ENCODE results near the gene NALCN. TPM values are rescaled to one million over a fixed set of nuclear protein-coding genes. Genes with fewer than 3 reads are reported as not detected.
A peak's percentile ranks its signal among the peaks of the same experiment; 100 is the strongest.

The NALCN gene
- total RNA-seq, 1 donor from 2014 or later = not detected

- H3K4me3 Mint-ChIP-seq = no peak overlapping the region
- no peaks in the 10 kb centered on the region for H3K36me3 Mint-ChIP-seq (ENCODE audit: low read depth)
- POLR2A ChIA-PET = no interaction called here
- no peaks in the 10 kb centered on the region for H3K9me3 Mint-ChIP-seq
- H3K4me1 Mint-ChIP-seq = peaks cover 6% of the 10 kb centered on the region
- CTCF ChIA-PET = interaction anchor here (1.1 kb wide), 1 partner anchor 609 kb away, joined by 3 read pairs; no protein-coding TSS in a partner anchor
- H3K27me3 Mint-ChIP-seq = peaks cover 28% of the 10 kb centered on the region
- intact Hi-C loops (cut with micrococcal nuclease) = loop anchor here (5.0 to 10.0 kb wide), 3 partner anchors 212 to 1505 kb away; no protein-coding TSS in a partner anchor
- ATAC-seq (ENCODE audit: low read depth) (no peak), DNase-seq (no peak)
- H3K27ac Mint-ChIP-seq = no peak overlapping the region
- no peak for TF ChIP-seq CTCF (IDR thresholded peaks at IDR 0.05)
These were observed 266.4 kb downstream of the NALCN start for GRCh38 chr13:101149735-101150384.

GRCh38 chr13:101146101-101146898 lies 270.0 kb downstream of the NALCN start:
- TF ChIP-seq CTCF (IDR thresholded peaks at IDR 0.05) = no peak
- no peak for DNase-seq
- peaks cover 6% of the 10 kb centered on the region for H3K4me1 Mint-ChIP-seq
- H3K36me3 Mint-ChIP-seq (ENCODE audit: low read depth) = no peaks in the 10 kb centered on the region
- CTCF ChIA-PET = interaction anchor here (1.2 to 2.4 kb wide), 4 partner anchors 9 to 1410 kb away, joined by 3 to 15 read pairs (median 10); no protein-coding TSS in a partner anchor
- H3K9me3 Mint-ChIP-seq = no peaks in the 10 kb centered on the region
- no peak overlapping the region for H3K4me3 Mint-ChIP-seq
- no peak for ATAC-seq (ENCODE audit: low read depth)
- H3K27ac Mint-ChIP-seq = no peak overlapping the region
- POLR2A ChIA-PET = no interaction called here
- intact Hi-C loops (cut with micrococcal nuclease) = loop anchor here (5.0 to 10.0 kb wide), 2 partner anchors 366 to 1509 kb away; no protein-coding TSS in a partner anchor
- H3K27me3 Mint-ChIP-seq = peaks cover 19% of the 10 kb centered on the region

GRCh38 chr13:101144808-101145419 lies 271.4 kb downstream of the NALCN start:
- H3K27me3 Mint-ChIP-seq = peaks cover 19% of the 10 kb centered on the region
- TF ChIP-seq CTCF (IDR thresholded peaks at IDR 0.05) = peak; percentile 36

GRCh38 chr13:101140936-101141335 lies 275.4 kb downstream of the NALCN start:
- POLR2A ChIA-PET = interaction anchor here (0.6 kb wide), 1 partner anchor 39 kb away, joined by 8 read pairs; no protein-coding TSS in a partner anchor
- no peaks in the 10 kb centered on the region for H3K36me3 Mint-ChIP-seq (ENCODE audit: low read depth)
- H3K27ac Mint-ChIP-seq = no peak overlapping the region
- CTCF ChIA-PET = no interaction called here
- H3K4me1 Mint-ChIP-seq = no peaks in the 10 kb centered on the region
- peaks cover 9% of the 10 kb centered on the region for H3K27me3 Mint-ChIP-seq
- ATAC-seq (ENCODE audit: low read depth) (no peak), DNase-seq (no peak)
- no peak for TF ChIP-seq CTCF (IDR thresholded peaks at IDR 0.05)
- intact Hi-C loops (cut with micrococcal nuclease) = loop anchor here (5.0 to 10.0 kb wide), 2 partner anchors 1514 to 1711 kb away; no protein-coding TSS in a partner anchor
- no peak overlapping the region for H3K4me3 Mint-ChIP-seq
- no peaks in the 10 kb centered on the region for H3K9me3 Mint-ChIP-seq

More at GRCh38 chr13:101144808-101145419, 271.4 kb downstream of the NALCN start:
- Mint-ChIP-seq H3K27ac (no peak overlapping the region), H3K4me1 (no peaks in the 10 kb centered on the region), H3K36me3 (ENCODE audit: low read depth) (no peaks in the 10 kb centered on the region), H3K9me3 (no peaks in the 10 kb centered on the region), H3K4me3 (no peak overlapping the region)
- ATAC-seq (ENCODE audit: low read depth) (no peak), DNase-seq (no peak)
- intact Hi-C loops (cut with micrococcal nuclease) = loop anchor here (1.0 to 10.0 kb wide), 7 partner anchors 367 to 1707 kb away; no protein-coding TSS in a partner anchor
- ChIA-PET POLR2A (no interaction called here), CTCF (interaction anchor here (0.6 to 2.4 kb wide), 15 partner anchors 10 to 1702 kb away, joined by 3 to 15 read pairs (median 4); no protein-coding TSS in a partner anchor)

Data from activated B cell treated with CpG ODN at 0.5 μM for 24 hours (primary cell).